NCI-H1436 (cell line): ENCODE data around the gene KIAA1958.

Experiments used
- DNase-seq: peaks from one replicate; lab custom pipeline; 2025; lab: John Stamatoyannopoulos, UW

Gene KIAA1958

DNA sequence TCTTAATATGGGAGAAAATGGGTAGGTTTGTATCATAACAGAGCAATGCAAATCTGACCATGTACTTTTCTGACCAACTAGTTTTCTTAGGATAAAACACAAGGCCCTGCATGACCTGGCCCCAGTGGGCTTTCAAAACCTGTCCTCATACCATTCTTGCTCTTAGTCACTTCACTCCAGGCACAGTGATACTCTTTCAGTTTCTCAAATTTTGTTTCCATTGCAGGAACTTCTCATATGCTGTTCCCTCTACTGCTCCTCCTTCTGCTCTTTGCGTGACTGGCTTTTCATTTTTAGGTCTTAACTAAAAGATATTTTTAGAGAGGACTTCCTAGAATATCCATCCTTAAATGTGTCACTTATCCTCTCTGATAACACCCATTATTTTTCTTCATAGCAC, 118.9 kb downstream of the KIAA1958 start:
- no peak for DNase-seq

DNA sequence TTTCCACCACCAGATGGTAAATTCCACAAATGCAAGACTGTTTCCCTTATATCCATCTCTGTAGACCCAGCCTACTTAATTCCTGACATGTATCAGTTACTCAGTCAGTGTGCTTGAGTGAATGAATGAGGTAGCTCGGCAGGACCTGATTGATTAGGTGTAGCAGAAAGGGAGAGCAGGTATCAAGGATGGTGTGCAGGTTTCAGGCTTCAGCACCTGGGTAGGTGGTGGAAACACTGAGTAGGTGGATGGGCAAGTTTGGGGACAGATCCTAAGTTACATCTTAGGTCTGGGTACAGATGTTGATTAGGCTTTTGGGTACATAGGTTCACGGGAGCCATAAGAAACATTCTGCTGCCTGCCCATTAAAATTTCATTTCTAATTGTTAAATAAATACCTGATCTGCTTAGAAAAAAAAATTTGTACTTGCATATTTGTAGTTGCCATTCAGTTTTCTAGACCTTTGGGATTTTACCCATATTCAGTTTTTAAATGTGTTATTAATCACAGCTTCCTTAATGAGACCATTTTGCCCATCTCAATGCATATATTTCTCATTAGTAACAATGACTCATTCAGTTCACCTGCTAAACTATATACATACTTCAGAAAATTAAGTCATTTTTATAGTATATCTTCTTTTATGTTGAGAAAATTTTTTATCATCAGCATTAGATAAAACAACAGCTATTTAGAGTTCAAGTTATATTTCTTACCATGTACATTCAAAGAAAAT, 119.5 kb downstream of the KIAA1958 start:
- DNase-seq: no peak

DNA sequence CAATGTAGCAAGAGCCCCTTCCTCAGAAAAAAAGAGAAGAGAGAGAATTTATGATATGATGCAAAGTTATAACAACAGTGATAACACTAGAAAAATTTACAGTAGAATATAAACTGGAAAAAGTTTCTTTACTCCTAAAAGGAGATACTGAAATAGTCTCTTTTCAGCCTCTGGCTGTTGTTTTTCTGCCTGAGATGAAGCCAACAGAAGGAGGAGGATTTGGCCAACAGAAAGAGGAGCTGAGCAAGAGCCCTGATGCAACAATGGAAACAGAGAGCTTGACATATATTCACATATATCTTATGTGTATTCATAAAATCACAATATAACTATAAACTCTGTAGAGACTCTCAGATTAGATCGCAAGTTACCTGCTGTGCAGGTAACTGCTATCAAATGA, 122.2 kb downstream of the KIAA1958 start:
- no peak for DNase-seq

DNA sequence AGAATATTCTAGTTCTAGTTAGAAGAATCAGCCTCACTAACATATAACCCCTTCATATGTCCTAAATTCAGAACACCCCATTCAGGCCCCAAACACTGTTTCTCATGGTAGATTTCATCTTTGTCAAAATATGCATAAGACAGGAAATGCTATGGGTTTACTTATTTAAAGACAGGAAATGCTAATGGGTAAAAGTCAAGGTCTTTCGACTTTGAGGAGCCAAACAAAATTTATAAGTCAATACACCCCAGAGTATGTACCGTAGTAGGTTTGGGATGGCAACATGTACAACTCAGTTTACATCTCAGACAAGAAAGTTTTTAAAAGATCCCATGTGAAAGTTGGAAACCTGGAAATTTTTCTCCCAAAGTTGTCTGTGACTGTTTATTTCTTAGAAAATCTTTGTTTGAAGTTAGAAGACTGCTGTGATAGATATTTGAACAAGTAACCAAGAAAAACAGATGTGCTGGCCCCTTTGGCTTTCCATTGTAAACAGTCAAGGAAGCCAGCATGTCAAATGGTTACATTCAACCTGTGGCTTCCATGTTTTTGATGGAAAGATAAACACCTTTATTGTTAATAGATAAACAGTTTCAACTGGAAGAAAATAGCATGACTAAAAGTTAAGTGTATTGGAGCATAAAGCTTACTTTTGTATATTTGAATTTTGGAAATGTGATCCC, 129.1 kb downstream of the KIAA1958 start:
- no peak for DNase-seq

DNA sequence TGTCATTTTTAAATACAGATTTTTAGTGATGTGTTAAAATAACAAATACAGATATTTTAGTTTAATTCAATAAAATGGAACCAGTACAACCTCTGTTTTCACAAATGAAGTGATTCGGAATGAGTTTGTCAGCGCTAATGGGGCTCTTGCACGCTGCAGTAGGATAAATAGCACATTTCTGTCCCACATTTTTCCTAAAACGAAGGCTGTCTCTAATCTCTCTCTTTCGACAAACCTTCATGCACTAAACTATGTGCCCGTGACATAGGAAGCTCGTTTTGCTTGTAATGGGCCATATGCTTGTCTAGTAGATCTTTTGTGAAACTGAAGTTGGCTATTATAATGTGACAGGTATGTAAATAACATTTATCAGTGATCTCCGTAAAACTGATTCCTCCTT, 130.7 kb downstream of the KIAA1958 start:
- no peak for DNase-seq

DNA sequence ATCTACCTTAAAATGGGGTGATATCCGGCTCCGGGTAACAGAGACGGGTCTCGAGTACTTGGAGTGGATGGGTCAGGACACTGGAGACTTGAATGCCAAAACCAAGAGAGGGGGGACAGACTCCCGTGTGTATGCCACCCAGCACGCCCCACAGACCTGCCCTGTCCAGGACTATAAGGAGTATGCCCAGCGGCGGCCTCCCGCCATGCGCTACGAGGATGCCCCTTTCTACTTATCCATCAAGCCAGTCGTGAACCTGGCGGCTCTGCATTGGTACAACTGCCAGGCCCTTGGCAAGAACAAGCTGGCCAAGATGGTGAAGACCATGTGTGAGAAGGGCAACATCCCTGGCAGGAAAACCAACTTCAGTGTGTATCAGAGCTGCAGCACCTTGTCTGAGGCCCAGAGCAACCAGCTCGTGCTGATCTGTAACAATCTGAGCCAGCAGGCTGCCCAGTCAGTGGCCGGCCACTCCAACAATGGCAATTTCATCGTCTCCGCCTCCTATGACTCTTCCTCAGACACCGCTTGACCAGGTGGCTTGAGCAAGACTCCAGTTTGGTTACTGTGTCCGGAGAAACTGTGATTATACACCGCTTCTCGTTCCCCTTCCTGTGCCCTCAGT, 131.9 kb downstream of the KIAA1958 start:
- no peak for DNase-seq

DNA sequence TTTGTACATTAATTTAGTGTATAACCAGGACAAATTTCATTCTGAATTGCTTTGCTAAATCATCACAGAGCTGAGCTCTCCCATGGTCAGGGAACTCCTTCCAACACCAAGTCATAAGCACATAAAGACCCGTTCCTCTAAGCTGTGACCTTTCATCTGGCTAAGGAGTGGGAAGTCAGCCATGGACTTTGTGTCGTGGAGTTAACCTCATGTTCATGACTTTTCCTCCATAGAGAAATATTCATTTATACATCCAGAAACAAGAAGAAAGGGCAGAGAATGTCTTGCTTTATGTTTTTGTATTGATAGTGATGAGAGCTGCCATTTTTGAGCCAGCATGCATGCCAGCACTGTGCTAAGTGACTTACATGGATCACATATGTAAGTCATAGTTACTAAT, 133.8 kb downstream of the KIAA1958 start:
- no peak for DNase-seq

DNA sequence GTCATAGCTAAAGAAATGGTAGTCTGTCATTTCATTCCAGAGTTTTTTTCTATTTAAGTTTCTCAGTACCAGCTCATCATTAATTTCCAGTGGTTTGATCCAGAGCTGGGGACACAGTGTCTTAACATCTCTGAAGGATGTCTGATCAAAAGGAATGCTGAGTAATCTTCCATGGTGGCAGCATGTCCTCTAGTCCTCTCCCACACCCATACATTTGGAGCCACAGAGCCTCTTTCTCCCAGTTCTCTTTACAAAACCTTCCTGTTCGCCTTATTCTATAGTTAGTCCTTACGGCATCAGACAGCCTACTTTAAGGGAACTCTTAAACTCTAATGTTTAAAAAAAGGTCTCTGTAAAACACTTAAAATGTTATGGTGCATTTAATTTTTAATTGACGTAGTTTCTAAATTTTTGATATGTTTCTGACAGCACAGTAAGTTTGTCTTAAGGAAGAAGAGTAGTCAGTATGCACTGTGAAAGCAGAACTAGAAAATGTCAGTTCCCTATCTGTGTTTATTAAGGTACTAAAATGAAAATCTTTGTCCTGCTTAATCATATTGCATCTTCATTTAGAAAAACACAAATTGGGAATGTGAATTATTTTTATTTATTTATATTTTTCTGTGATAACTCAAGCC, 134.5 kb downstream of the KIAA1958 start:
- DNase-seq: no peak

DNA sequence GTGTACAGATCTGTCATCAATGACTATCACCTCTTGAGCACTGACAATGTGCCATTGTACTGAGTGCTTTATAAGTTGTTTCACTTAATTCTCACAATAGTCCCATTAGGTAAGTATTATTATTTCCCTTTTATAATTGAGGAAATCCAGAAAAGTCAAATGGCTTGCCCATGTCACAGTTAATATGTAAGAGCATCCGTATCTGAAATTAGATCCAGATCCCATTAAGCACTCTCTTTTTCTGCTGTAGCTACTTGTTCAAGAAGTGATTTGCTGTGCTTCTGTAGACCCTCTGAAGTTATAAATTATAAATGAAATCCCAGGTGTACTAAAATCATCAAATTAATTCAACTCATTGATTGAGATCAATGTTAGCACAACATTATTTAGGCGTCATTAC, 136.6 kb downstream of the KIAA1958 start:
- DNase-seq: no peak

DNA sequence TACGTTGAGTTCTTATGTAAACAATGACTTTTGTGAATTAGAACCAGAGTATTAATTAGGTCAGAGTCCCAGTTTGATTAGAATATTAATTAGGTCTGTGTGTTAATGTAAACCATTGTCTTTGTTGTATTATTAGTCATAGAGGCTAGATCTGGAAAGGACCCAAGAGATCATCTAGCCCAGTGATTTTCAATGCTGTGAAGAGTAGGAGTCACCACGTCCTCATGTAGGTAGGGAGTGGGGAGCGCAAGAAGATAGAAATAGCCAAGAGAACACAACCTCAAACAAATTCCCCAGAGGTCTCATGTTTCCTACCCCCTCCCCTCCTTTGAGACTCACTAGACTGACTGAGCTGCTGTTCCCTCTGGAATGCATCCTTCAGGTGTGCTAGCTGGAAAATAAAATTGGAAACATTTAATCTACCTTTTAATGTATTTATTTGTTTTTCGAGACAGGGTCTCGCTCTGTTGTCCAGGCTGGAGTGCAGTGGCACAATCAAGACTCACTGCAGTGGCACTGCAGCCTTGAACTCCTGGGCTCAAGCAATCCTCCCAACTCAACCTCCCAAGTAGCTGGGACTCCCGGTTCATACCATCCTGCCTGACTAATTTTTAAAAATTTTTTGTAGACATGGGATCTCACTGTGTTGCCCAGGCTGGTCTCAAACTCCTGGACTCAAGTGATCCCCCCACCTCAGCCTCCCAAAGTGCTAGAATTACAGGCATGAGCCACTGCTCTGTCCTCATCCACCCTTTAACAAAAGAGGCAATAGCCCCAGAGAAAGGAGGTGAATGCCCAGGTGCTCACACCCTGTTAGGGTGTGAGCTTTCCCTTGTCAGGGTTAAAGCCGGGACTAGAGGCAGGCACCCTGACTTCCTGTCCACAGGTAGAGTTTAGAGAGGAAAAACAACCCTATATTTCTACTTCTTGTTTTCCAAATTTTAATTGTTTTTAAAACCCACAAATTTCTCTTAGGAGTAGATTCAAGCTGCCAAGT, 138.4 kb downstream of the KIAA1958 start:
- no peak for DNase-seq

DNA sequence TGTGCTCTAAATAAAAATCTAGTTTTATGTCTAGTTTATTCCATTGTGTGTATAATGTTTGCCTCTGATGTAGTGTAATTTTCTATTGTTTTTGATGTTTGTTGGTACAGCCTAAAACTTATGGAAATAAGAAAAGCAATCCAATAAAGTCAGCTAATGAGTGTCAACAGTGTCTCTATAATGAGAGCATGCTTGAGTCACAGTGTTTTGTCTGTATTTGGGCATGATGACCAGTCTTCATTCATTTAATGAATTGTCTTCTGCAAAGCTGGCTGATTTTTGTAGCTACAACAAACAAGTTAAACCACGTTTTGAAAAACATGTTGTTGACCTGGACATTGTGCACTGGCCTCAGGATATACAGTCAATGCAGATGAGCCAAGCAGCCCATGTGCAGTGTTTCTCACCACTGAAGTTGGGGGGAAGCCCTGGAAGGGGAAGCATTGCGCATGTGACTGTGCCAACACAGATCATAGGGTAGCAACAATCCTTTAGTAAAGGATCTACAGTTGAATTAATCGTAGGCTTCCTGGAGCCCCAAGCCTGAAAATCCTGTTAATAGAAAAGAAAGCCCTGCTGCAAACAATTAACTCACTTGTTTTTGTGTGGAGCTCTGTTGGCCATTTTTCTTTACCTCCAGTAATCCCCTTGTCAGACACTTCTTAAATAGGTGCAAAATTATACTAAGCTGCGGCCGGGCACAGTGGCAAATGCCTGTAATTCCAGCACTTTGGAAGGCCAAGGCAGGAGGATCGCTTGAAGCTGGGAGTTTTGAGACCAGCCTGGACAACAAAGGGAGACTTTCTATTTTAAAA, 143.3 kb downstream of the KIAA1958 start:
- DNase-seq: no peak

DNA sequence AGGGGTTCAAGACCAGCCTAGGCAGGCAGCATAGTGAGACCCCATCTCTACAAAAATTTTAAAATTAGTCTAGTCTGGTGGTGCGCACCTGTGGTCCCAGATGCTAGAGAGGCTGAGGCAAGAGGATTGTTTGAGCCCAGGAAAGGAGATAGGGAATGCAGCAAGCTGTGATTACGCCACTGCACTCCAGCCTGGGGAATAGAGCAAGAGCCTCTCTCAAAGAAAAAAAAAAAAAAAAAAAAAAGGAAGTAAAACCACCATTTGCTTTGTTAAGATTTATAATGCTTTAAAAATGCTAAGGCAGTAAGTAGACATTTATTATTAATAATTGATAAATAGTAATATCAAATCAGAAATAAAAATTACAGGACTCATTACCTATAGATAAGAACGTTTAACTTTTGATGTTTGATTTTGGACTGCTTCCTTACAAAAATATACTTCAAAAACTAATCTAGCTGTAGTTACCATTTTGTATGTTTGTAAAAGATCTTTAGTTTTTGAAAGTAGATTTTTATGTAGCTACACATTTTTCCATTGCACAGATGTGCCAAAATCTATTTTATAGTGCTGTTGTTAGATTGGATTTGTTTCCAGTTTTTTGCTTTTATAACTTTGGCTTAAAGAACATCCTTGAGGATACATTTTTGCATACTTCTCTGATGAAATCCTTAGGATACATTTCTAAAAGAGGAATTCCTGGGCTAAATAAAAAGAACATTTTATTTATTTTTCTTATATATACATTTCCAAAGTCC, 144.9 kb downstream of the KIAA1958 start:
- DNase-seq: no peak

DNA sequence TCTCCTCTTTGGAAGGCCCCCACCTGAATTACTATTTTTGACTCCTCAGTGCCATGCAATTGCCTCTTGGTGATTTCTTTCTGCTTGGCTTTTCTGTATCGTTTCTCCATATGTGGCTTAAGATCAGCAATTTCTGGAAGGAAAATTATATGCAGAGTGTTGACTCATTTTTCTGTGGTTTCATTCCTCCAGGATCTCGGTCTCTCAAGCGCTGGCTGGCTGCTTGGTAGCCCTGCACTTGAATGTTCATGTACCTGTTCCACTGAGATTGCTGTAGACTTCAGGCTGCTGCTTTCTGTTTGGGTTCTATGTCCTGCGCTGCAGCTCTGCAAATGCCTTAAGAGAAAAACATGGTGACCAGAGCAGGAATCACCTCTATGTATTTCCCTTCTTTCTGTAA, 153.7 kb downstream of the KIAA1958 start:
- no peak for DNase-seq

DNA sequence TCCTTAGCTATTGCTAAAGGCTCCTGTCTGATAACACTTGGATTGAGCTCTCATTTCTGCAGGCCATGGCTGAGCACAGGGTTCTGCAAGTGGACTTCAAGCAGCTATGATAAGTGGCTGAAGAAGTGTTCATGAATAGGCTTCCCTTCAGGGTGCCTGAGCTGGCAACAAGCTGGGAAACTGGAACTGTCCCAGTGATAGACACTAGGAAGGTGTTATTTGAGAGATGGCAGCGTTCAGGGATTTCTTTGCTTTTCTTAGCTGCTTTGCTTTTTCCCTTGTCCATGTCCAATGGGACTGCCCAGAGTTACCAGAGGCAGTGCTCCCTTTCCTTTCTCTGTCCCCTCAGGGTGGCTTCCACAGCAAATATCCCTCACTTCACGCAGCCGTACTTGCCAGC, 155.5 kb downstream of the KIAA1958 start:
- DNase-seq: no peak

DNA sequence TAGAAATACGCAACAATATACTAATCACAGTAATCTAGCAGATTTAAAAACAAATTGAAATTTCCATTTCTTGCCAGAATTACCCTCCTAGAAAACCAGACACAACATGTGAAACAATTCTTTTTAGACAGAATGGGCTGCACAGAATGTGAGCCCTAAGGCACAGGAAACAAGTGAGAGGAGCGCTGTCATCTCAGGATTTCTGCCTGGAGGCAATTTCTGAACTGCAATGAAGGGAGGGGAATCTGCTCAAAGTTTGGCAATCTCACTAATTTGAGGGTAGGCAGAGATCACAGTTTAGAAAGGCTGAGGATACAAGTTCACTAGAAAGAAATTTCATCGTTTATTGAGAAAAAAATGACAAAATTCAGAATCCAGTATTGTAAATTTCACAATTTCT, 161.0 kb downstream of the KIAA1958 start:
- DNase-seq: no peak

DNA sequence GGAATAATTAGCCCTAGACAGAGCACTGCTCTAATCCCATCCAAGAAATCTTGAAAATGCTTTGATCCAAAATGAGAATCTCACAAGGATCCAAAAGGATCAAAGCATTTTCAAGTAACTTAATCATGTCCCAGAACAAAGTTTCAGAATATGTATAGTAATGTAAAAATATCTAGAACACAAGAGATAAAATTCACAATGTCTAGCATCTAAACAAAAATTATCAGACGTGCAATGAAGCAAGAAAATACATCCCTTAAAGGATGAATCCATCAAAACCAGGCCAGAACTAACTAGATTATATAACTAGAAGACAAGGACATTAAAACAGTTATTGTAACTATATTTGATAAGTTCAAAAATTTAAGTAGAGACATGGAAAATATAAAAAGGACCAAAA, 162.0 kb downstream of the KIAA1958 start:
- DNase-seq: no peak

DNA sequence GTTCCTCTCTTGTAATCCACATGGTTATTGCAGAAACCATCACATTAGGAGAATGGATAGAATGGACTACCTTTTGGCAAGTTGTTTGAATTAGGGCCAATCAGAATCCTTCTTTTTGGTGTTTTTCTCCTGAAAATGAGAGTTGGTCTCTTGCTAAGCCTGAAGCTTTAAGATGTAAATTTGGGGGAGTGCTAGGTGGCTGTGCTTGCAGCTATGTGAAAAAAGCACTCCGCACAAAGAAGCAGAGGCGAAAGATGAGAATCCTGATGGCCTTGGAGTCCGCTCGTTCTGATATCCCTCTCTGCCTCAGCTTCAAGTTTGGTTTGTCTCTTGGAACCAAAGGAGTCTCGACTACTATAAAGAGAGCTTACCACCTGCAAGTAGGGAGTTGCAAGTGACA, 167.7 kb downstream of the KIAA1958 start:
- no peak for DNase-seq

DNA sequence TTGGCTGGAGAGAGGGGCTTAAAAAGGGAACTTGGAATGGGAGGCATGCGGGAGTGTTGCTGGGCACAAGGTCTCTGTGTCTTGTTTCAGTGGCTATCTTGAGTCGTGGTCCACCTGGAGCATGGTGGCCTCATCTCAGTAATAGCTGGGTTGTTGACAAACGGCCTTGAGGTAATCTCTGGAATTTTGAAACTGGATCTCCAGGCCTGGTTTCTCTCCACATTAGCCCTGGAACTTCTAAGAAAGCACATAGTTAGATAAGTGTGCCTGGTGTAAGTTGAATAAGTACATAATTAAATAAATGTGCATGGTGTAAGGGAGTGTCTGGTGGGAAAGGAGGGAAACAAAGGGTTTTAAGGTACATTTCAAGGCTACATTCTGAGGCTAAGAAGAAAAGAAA, 169.0 kb downstream of the KIAA1958 start:
- DNase-seq: no peak

DNA sequence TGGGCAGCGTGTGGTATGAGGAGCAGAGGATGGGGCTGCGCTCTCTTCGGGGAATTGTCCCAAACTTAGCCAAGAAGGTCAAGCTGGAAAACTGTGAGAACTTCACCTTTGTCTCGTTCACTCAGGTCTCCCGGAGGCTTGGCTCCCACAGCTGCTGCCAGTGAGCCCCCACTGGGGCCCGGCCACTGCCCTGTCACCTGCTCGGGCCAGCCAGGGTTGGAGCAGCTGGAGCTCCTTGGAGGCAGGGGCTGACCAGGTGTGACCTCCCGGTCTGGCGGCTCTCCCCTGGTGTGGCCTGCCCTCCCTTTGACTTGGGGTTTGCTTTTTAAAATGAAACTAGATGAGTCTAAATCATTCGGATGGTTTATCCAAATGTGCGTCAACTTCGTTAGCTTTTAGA, 173.3 kb downstream of the KIAA1958 start:
- DNase-seq: no peak

DNA sequence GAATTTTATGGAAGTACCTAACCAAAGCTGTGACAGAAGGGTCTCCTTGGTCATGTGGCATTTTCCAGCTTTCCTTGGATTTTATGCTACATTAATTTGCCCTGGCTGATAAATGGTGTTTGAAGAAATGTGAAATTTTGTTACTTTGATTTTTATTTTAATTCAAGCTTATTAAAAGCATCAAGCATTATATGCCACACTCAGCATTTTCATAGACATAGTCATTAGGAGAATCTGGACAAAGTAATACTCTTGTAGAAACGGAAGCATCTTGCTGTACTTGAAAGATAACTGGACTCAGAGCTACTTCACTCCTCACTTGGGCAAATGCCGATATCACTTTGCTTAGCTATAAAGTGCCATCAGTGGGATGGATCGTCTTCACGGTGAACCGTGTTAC, 177.1 kb downstream of the KIAA1958 start:
- no peak for DNase-seq
